Activated CD8-positive, alpha-beta memory T cell treated with anti-CD3 and anti-CD28 coated beads, Interleukin-2, amount 10 ng/mL, durations not matched to agents 7 days and 5 days (primary cell): ENCODE measurements around the gene EVI2B. TPM values are rescaled to one million over a fixed set of nuclear protein-coding genes. Genes with fewer than 3 reads are reported as not detected.
"Not testable (repeated sequence)": the region's sequence is repeated elsewhere in the genome, so short reads cannot be mapped to it uniquely, and the experiment has no call there.

Source experiments
- ATAC-seq: fragments of 150-1000 bp; cut with Tn5 transposase; one replicate; pipeline ENCODE4 v1.10.0; 2021; ENCODE audit warnings: moderate library complexity
- CTCF ChIA-PET: fragments of 350-600 bp; sonication (Branson Sonifier 250); formaldehyde crosslinking; loops from one replicate; lab custom pipeline; 2021; ENCODE audit warnings: antibody characterized with exemption; lab: Charles Lee
- DNase-seq: peaks from one replicate; pipeline ENCODE4 v3.0.0-alpha.2; 2020
- H3K27ac Mint-ChIP-seq: one replicate; pipeline ENCODE4 v1.8.0; 2021; ENCODE audit warnings: mild to moderate bottlenecking, mixed read lengths
- H3K27me3 Mint-ChIP-seq: one replicate; pipeline ENCODE4 v1.8.0; 2021; ENCODE audit warnings: mixed read lengths
- H3K36me3 Mint-ChIP-seq: one replicate; pipeline ENCODE4 v1.8.0; 2021; ENCODE audit warnings: mild to moderate bottlenecking, mixed read lengths
- H3K4me1 Mint-ChIP-seq: one replicate; pipeline ENCODE4 v1.8.0; 2021; ENCODE audit warnings: mixed read lengths
- H3K4me3 Mint-ChIP-seq: one replicate; pipeline ENCODE4 v1.8.0; 2021; ENCODE audit warnings: mild to moderate bottlenecking, moderate library complexity, mixed read lengths
- H3K9me3 Mint-ChIP-seq: one replicate; pipeline ENCODE4 v1.8.0; 2022; ENCODE audit warnings: low read depth, mixed read lengths
- total RNA-seq, 2 experiments: library from RNA; stranded (reverse); gene quantifications; one replicate each; pipeline ENCODE4 v1.2.3, GENCODE V29; 2021

Gene EVI2B, protein sequence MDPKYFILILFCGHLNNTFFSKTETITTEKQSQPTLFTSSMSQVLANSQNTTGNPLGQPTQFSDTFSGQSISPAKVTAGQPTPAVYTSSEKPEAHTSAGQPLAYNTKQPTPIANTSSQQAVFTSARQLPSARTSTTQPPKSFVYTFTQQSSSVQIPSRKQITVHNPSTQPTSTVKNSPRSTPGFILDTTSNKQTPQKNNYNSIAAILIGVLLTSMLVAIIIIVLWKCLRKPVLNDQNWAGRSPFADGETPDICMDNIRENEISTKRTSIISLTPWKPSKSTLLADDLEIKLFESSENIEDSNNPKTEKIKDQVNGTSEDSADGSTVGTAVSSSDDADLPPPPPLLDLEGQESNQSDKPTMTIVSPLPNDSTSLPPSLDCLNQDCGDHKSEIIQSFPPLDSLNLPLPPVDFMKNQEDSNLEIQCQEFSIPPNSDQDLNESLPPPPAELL
- 10 to 100 TPM; 49.4 to 51.5 TPM for total RNA-seq

DNA sequence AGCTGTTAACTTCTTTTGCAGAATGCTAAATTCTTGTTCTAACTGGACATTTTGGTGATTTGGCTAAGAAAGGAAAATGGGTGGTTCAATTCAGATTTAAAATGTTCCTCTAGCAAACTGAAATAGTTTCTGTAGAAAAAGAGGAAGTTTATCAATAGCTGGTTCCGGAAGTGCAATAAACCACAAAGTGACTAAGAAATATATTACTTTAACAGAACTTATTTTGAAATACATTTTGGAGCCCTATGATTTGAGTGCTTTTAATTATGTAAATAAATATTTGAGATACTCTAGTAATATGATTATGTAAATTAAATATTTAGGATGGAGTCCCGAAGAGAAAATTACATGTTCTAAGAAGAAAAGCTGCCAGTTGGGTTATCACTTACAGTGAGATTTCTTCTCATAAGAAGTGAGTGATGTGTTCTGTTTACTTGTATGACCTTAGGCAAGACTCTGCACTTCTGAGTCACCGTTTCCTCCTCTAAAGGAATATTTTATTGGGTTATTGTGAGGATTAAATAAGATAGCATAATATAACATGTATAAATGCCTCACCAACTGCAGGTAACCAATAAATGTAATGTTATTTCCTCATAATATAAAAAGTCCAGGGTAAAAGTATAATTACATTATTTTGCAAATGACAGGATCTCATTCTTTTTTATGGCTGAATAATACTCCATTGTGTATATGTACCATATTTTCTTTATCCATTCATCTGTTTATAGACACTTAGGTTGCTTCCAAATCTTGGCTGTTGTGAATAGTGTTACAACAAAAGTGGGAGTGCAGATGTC lies at the start of gene EVI2B:
Gene EVI2B (minus strand): TSS at position 73 of the 800 bp plus-strand sequence. CDS start 8,445 bp downstream, outside the sequence.
- CTCF ChIA-PET, result interaction anchor here (0.6 kb wide), 1 partner anchor 195 kb away, joined by 3 read pairs; no protein-coding TSS in a partner anchor
- H3K9me3 Mint-ChIP-seq, result no peaks in the 10 kb centered on the region
- peaks cover 41% of the 10 kb centered on the region for H3K36me3 Mint-ChIP-seq
- H3K27me3 Mint-ChIP-seq, result no peaks in the 10 kb centered on the region
- peak within 1 kb of the TSS; percentile 91 for H3K27ac Mint-ChIP-seq
- DNase-seq (no peak), ATAC-seq (peak; percentile 58)
- peaks cover 36% of the 10 kb centered on the region for H3K4me1 Mint-ChIP-seq
- H3K4me3 Mint-ChIP-seq, result peak within 1 kb of the TSS; percentile 82

DNA sequence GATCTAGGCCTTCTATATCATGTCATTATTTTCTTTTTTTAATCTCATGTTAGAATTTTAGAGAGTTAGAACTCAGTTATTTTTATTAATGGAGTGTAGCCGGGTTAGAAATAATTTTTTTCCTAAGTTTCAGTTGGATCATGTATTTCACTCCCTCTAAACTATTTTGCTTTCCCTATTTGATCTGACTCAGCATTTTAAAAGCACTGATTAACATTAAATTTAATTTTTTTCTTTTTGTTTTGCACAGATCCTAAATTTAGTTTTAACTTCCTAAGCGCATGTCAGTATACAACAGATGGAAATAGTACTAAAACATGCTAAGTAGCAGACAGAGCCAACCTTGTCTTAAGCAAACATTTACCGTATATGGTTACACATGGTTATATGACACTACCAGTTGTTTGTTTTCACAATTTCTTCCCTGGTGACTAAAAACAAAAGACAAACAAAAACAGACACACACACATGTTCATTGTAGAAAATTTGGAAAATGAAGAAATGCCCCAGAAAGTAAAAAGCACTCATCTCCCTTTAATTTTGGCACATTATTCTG lies 44.1 kb upstream of the EVI2B start:
- Mint-ChIP-seq H3K27me3 (no peaks in the 10 kb centered on the region), H3K9me3 (no peaks in the 10 kb centered on the region), H3K36me3 (peaks cover 29% of the 10 kb centered on the region), H3K4me3 (no peak overlapping the region), H3K27ac (no peak overlapping the region), H3K4me1 (peaks cover 1% of the 10 kb centered on the region)
- CTCF ChIA-PET, result interaction anchor here (0.5 kb wide), 1 partner anchor 553 kb away, joined by 3 read pairs; no protein-coding TSS in a partner anchor
- DNase-seq (no peak), ATAC-seq (no peak)

DNA sequence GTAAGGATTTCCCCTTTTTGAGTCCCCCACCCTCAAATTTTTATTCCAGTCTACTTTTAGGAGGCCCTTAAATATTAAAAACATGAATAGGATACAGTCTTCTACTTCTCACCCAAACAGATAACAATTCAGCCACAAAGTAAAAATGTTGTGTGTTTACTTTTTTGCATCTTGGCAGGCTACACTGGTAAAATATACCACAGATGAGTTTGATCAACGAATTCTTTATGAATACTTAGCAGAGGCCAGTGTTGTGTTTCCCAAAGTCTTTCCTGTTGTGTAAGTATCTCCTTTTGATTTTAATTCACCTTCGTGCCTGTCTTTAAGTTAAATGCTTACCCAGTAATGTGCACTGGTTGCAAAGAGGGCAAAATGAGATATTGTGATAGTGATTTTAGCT lies 43.2 kb upstream of the EVI2B start:
- peaks cover 23% of the 10 kb centered on the region for H3K36me3 Mint-ChIP-seq
- H3K9me3 Mint-ChIP-seq, result no peaks in the 10 kb centered on the region
- CTCF ChIA-PET, result interaction anchor here (1.2 kb wide), 1 partner anchor 16 kb away, joined by 5 read pairs; no protein-coding TSS in a partner anchor
- no peak overlapping the region for H3K27ac Mint-ChIP-seq
- no peak overlapping the region for H3K4me3 Mint-ChIP-seq
- DNase-seq (no peak), ATAC-seq (no peak)
- H3K4me1 Mint-ChIP-seq, result no peaks in the 10 kb centered on the region
- no peaks in the 10 kb centered on the region for H3K27me3 Mint-ChIP-seq

DNA sequence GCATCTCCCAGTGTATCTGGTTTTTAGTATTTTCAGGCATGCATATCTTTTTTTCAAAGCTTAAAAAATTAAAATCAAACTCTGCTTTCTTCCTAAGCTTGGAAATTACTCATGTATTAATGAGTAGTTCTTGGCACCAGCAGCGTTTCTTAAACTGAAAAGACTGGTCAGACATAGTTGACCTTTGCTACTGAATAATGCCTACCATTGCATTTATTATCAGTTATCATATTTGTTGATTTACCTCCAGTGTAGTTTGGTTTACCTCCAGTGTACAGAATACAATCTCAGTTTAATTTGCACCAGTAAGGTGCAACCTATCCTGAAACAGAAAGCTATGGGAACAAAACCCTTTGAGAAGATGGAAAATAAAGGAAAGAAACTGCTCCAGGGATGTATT lies 42.1 kb upstream of the EVI2B start:
- CTCF ChIA-PET, result interaction anchor here (1.5 to 2.7 kb wide), 2 partner anchors 11 to 33 kb away, joined by 3 to 9 read pairs; no protein-coding TSS in a partner anchor
- H3K9me3 Mint-ChIP-seq, result no peaks in the 10 kb centered on the region
- H3K4me3 Mint-ChIP-seq, result no peak overlapping the region
- H3K4me1 Mint-ChIP-seq, result no peaks in the 10 kb centered on the region
- H3K27ac Mint-ChIP-seq, result no peak overlapping the region
- H3K27me3 Mint-ChIP-seq, result no peaks in the 10 kb centered on the region
- ATAC-seq (no peak), DNase-seq (no peak)
- H3K36me3 Mint-ChIP-seq, result peaks cover 19% of the 10 kb centered on the region

DNA sequence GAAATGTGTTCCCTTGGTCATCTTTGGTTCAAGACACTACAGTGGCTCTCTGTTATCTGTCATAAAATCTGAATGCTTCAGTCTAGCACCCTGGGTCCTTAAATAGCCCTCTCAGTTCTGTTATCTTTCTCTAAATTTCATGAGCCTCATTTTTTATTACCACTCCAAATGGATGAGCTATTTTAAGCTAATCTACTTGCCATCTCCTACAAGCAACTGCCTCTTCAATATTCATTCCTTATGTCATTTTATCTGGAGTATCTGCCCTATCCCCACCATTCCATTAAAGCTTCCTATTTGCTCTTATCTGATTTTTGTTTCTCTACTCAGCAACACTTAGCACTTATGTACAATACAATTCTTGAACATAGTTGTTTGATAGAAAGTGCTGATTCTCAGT lies 35.6 kb upstream of the EVI2B start:
- H3K9me3 Mint-ChIP-seq, result no peaks in the 10 kb centered on the region
- H3K4me1 Mint-ChIP-seq, result no peaks in the 10 kb centered on the region
- peaks cover 9% of the 10 kb centered on the region for H3K36me3 Mint-ChIP-seq
- ATAC-seq (no peak), DNase-seq (no peak)
- no peaks in the 10 kb centered on the region for H3K27me3 Mint-ChIP-seq
- H3K4me3 Mint-ChIP-seq, result no peak overlapping the region
- H3K27ac Mint-ChIP-seq, result no peak overlapping the region
- CTCF ChIA-PET, result no interaction called here

DNA sequence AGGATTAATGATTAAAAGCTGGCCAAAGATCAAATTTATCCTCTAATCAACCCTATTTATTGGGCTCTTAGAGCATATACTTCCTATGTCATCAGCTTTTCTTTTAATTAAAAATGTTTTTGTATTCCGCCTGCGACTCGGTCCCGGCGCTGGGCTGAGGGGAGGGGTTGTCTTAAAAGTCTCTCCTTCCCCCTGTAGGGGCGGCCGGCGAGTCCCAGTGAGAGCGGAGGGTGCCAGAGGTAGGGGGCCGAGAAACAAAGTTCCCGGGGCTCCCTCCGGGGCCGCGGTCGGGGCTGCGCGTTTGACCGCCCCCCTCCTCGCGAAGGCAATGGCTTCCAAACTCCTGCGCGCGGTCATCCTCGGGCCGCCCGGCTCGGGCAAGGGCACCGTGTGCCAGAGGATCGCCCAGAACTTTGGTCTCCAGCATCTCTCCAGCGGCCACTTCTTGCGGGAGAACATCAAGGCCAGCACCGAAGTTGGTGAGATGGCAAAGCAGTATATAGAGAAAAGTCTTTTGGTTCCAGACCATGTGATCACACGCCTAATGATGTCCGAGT lies 31.4 kb upstream of the EVI2B start:
- H3K36me3 Mint-ChIP-seq, DNase-seq, CTCF ChIA-PET, H3K27ac Mint-ChIP-seq, H3K4me3 Mint-ChIP-seq, H3K27me3 Mint-ChIP-seq, H3K4me1 Mint-ChIP-seq, H3K9me3 Mint-ChIP-seq: not testable (repeated sequence)
- ATAC-seq, result peak; percentile 27

DNA sequence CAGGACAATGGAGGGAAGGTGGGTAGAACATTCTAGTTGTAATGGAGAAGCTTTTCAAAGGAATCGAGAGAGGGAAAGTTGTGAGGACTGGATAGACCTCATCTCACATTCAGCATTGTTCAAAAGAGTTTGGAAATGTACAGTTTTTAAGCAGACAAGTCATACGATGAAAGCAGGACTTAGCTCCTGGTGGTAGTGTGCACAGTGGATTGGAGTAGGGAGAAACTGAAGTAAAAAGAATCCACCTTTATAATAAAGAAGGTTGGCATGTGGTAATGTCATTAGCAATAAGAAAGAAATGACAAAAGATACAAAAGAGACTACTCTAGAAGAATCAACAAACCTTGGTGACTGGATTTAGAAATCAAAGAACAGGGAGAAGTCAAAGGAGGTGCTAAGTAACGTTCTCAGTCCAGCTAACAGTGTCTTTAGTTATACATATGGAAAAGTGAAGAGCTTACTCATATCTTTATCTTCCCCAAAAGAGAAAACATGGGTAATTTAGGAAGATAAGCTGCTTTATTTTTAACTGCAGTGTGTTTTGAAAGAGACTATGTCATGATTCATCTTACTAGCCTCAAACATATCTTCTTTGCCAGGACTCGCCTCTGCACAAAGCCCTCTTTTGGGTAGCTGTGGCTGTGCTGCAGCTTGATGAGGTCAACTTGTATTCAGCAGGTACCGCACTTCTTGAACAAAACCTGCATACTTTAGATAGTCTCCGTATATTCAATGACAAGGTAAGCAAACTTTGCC lies 26.2 kb upstream of the EVI2B start:
- CTCF ChIA-PET, result interaction anchor here (0.6 to 0.7 kb wide), 2 partner anchors 138 to 375 kb away, joined by 3 read pairs; no protein-coding TSS in a partner anchor
- Mint-ChIP-seq H3K27me3 (no peaks in the 10 kb centered on the region), H3K4me1 (no peaks in the 10 kb centered on the region), H3K36me3 (peaks cover 10% of the 10 kb centered on the region), H3K9me3 (no peaks in the 10 kb centered on the region), H3K4me3 (no peak overlapping the region), H3K27ac (no peak overlapping the region)
- ATAC-seq (no peak), DNase-seq (no peak)

DNA sequence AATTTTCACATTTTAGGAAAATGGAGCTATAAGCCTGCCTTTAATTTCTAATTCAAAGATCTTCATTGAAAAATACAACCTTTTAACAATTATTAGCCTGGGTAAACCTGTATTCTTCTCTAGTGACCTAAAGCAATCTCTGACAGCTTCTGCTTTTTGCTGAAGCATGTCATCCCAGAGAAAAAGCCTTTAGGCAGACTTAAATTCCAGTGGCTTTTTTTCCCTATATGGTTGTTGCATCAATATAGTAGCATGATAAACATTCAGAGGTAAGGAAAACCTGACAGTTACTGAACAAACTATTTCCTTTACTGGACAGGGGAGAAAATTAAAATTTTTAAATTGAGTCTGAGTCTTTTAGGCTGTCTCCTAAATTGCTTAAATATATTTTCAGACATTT lies 15.4 kb upstream of the EVI2B start:
- CTCF ChIA-PET, result no interaction called here
- Mint-ChIP-seq H3K4me3 (no peak overlapping the region), H3K9me3 (no peaks in the 10 kb centered on the region), H3K27ac (no peak overlapping the region), H3K4me1 (peaks cover 8% of the 10 kb centered on the region), H3K36me3 (peaks cover 14% of the 10 kb centered on the region), H3K27me3 (no peaks in the 10 kb centered on the region)
- DNase-seq, result no peak
- no peak for ATAC-seq

DNA sequence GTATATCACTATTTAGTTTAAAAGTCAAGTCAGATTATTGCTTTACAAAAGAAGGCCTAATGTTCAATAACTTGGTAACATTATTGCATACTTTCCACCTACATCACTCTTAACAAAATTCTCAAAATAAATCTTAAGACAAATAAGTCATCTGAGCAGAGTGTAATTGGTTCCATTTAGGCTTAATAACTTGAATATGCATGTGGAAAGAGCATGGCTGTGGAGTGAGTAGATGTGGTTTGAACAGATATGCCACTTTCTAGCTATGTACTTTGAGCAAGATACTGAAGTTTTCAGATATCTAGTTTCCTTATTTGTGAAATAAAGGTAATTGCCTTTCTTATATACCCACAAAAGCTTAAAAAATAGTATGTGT lies 14.3 kb upstream of the EVI2B start:
- Mint-ChIP-seq H3K4me1 (peaks cover 13% of the 10 kb centered on the region), H3K4me3 (no peak overlapping the region), H3K36me3 (peaks cover 14% of the 10 kb centered on the region), H3K27me3 (no peaks in the 10 kb centered on the region), H3K27ac (no peak overlapping the region), H3K9me3 (no peaks in the 10 kb centered on the region)
- CTCF ChIA-PET, result no interaction called here
- no peak for ATAC-seq
- no peak for DNase-seq

DNA sequence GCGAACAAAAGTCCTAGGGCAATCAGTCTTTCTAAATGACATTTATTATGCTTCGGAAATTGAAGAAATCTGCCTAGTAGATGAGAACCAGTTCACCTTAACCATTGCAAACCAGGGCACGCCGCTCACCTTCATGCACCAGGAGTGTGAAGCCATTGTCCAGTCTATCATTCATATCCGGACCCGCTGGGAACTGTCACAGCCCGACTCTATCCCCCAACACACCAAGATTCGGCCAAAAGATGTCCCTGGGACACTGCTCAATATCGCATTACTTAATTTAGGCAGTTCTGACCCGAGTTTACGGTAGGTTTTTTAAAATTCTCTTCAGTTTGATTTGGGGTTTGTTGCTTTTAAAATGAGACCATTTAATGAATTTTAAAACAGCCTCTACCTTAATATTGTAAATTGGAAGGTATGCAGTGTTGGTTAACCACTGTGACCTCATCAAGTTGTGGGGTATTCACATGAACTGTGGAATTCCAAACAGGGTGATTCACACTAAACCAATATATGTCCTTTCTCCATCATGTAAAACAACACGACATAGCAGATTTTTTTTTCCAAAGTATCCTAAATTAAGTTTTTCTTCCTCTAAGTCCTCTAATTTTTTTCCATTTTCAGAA lies 13.8 kb upstream of the EVI2B start:
- DNase-seq (no peak), ATAC-seq (no peak)
- Mint-ChIP-seq H3K27me3 (no peaks in the 10 kb centered on the region), H3K27ac (no peak overlapping the region), H3K4me3 (no peak overlapping the region), H3K36me3 (peaks cover 14% of the 10 kb centered on the region), H3K4me1 (peaks cover 15% of the 10 kb centered on the region), H3K9me3 (no peaks in the 10 kb centered on the region)
- CTCF ChIA-PET, result no interaction called here

DNA sequence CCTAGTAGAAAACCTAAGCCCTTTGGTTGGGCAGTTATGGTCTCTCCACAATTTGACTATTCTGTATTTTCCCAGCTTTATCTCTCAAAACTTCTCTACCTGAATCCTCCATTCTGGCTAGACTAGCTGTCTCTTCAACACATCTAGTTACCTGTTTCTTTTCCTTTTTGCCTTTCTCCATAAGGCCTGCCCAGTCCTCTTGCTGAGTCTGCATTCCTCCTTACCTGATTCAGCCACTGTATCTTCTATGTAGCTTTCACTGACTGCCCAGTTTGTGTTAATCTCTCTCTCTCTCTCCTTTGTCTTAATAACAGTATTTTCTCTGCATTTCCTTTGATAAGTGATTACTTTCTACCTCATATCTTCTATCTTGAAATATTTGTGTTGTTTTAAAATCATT lies 9.7 kb upstream of the EVI2B start:
- H3K9me3 Mint-ChIP-seq, result no peaks in the 10 kb centered on the region
- no peak overlapping the region for H3K4me3 Mint-ChIP-seq
- ATAC-seq, result no peak
- DNase-seq, result no peak
- H3K27ac Mint-ChIP-seq, result peak overlapping the region; percentile 53
- H3K4me1 Mint-ChIP-seq, result peaks cover 25% of the 10 kb centered on the region
- H3K36me3 Mint-ChIP-seq, result peaks cover 24% of the 10 kb centered on the region
- CTCF ChIA-PET, result no interaction called here
- H3K27me3 Mint-ChIP-seq, result no peaks in the 10 kb centered on the region

DNA sequence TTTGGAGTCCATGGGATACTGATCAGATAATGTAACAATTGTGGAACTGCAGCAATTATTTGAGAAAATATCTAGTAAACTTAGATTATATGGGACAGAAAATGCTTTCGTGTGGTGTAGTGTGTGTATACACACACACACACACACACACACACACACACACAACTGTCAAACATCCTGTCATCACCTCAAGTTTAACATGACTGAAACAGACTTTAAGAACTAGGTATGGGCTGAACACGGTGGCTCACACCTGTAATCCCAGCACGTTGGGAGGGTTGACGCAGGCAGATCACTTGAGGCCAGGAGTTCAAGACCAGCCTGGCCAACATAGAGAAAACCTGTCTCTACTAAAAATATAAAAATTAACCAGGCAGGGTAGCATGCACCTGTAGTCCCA lies 8.1 kb upstream of the EVI2B start:
- CTCF ChIA-PET, result interaction anchor here (1.0 kb wide), 2 partner anchors 9 to 12 kb away, joined by 4 to 5 read pairs; no protein-coding TSS in a partner anchor
- H3K27ac Mint-ChIP-seq, result peak overlapping the region; percentile 96
- peak; percentile 60 for DNase-seq
- peak overlapping the region; percentile 81 for H3K4me3 Mint-ChIP-seq
- H3K27me3 Mint-ChIP-seq, result no peaks in the 10 kb centered on the region
- H3K9me3 Mint-ChIP-seq, result no peaks in the 10 kb centered on the region
- peak; percentile 26 for ATAC-seq
- peaks cover 25% of the 10 kb centered on the region for H3K36me3 Mint-ChIP-seq
- H3K4me1 Mint-ChIP-seq, result peaks cover 25% of the 10 kb centered on the region
